GM18868 (cell line): ENCODE results near the gene KRTAP10-12.
"Not testable (repeated sequence)": the region's sequence is repeated elsewhere in the genome, so short reads cannot be mapped to it uniquely, and the experiment has no call there.

ENCODE experiments used
- ATAC-seq: cut with Tn5 transposase; IDR thresholded peaks from one replicate; pipeline ENCODE4 v1.9.1; 2021; ENCODE audit warnings: mild to moderate bottlenecking, moderate library complexity; ENCODE audit not compliant: unreplicated experiment

Gene KRTAP10-12, protein sequence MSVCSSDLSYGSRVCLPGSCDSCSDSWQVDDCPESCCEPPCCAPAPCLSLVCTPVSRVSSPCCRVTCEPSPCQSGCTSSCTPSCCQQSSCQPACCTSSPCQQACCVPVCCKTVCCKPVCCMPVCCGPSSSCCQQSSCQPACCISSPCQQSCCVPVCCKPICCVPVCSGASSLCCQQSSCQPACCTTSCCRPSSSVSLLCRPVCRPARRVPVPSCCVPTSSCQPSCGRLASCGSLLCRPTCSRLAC

DNA sequence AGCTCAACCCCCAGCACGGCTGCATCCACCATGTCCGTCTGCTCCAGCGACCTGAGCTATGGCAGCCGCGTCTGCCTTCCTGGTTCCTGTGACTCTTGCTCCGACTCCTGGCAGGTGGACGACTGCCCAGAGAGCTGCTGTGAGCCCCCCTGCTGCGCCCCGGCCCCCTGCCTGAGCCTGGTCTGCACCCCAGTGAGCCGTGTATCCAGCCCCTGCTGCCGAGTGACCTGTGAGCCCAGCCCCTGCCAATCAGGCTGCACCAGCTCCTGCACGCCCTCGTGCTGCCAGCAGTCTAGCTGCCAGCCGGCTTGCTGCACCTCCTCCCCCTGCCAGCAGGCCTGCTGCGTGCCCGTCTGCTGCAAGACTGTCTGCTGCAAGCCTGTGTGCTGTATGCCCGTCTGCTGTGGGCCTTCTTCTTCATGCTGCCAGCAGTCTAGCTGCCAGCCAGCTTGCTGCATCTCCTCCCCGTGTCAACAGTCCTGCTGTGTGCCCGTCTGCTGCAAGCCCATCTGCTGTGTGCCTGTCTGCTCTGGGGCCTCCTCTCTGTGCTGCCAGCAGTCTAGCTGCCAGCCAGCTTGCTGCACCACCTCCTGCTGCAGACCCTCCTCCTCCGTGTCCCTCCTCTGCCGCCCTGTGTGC lies at the start of gene KRTAP10-12:
KRTAP10-12 (plus strand) TSS at position 1 of the 639 bp plus-strand sequence; CDS start at position 31, 30 bp downstream.
- not testable (repeated sequence) for ATAC-seq

DNA sequence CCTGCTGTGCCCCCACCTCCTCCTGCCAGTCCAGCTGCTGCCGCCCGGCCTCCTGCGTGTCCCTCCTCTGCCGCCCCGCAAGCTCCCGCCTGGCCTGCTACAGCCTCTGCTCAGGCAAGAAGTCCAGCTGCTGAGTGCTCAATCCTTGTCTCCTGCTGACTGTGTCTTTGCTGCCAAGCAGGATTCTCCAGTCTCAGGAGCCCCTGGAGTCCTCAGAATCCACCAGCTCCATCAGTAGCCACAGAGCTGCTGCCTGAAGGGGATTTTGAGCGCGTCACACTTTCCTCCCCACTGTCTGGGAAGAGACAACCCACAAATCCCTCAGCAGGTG lies 49.8 kb upstream of the KRTAP10-12 start:
- ATAC-seq: no peak

DNA sequence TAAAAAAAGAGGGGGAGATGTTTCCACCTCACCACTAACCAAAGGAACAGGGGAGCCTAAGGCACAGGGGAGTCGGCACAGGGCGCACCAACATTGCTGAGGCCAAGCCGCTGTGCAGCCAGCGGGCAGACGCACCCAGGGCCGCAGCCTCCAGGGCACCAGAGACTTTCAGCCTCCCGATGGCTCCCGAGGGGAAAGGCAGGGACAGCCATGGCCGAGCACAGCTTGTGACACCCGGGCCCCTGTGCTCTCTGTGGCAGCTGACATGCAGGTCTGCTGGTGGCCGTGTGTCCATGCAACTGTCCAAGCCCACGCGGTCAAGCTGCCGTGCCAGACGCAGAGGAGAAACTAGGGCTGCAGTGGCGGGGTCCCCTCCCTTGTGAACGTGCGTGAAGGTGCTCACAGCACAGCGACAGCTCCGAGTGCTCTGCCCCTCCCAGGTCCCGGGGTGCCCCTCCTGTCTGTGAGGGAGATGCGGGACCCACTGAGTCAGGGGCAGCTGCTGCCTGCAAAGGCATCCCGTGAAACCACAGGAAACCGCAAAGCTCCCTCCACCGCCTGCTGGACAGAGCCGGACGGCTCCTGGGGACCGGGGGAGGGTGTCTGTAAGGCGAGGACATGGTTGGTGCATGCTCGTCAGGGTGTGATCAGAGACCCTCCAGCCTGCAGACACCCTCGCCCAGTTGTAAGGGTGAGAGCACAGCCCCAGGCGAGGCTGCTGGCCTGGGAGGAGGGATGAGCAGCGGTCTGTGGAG lies 48.2 kb upstream of the KRTAP10-12 start:
- no peak for ATAC-seq

DNA sequence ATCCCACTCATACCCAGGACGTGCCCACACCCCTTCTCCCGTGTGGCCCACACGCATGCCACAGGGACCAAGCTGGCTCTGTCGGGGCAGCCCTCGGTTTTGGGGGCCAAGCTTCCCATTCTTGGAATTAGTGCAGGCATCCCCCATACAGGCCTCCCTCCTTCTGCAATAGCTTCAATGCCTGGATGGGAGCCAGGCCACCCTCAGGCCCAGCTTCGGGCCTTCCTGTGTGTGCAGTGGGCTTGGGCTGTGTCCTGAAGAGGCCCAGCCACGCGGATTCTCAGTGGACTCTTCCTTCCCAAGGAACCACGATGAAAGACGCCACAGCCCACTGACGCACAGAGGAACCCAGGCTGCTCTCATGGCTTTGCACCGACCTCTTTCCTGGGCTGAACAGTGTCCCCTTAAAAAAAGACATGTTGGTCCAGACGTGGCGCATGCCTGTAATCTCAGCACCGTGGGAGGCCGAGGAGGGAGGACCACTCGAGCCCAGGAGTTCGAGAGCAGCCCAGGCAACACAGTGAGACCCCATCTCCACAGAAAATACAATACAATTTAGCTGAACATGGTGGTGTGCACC lies 47.4 kb upstream of the KRTAP10-12 start:
- ATAC-seq: no peak

DNA sequence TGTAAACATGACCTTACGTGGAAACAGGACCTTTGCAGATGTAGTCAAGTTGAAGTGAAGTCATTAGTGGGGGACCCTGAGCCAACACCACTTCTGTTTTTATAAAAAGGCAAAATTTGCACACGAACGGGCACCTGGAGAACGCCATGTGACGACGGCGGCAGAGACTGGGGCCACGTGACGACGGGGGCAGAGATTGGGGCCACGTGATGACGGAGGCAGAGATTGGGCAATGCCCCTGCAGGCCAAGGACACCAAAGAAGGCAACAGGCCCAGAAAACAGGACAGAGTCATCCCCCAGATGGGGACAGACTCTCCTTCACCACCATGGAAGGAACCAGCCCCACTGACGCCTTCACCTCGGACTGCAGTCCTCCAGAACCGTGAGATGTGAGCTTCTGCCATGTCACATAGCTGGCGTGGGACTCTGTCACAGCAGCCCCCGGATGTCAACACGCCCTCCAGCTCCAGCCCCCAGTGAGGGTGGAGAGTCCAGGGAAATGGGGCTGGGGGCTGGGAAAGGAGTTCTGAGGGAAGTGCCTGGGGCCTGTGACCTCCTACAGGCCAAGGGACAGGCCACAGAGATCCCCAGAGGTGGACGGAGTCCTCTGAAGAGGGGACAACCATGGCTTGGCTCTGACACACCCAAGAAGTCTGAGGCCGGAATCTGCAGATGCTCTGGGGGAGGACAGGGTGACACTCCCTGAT lies 46.6 kb upstream of the KRTAP10-12 start:
- ATAC-seq: no peak

DNA sequence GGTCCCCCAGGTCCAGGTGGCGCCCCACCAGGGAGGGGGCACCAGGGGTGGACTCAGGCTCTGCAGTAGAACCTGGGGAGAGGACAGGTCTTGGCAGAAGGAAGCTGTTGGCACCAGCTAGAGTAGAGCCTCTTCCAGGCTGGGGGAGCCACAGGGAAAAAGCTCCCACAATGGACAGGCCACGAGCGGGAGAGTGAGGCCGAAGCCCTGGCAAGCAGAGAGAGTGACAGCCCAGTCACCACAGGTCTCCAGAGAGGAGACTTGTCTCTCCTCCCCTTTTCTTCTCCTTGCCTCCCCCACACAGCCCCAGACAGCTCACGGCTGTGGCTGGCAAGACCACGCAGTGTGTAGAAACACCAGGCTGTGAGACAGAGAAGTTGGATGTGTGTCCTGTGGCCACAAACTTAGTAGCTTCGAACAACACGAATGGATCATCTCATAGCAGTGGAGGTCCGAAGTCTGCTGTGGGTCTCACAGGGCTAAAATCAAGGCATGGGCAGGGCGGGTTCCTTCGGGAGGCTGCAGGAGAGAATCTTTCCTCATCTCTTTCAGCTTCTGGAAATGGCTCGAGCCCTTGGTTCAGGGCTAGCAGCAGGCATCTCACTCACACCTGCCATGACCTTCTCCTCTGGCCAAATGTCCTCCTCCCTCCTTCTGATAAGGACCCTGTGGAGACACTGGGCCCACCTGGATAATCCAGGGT lies 45.8 kb upstream of the KRTAP10-12 start:
- no peak for ATAC-seq

DNA sequence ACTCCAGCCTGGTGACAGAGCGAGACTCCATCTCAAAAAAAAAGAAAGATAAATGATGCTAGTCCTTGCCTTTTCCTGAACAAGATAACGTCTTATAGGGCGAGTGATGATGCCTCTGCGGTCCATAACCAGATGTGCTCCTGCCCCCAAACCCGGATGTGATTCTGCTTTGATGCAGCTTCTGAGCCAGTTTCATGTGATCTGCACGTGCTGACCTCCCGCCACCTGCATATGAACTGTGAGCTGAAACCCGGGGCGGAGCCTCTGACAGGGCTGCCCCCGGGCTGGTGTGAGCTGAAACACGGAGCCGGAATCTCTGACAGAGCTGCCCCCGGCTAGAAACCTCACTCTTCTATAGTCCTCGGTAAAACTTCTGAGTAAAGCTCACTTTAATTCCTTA lies 43.8 kb upstream of the KRTAP10-12 start:
- ATAC-seq: no peak

DNA sequence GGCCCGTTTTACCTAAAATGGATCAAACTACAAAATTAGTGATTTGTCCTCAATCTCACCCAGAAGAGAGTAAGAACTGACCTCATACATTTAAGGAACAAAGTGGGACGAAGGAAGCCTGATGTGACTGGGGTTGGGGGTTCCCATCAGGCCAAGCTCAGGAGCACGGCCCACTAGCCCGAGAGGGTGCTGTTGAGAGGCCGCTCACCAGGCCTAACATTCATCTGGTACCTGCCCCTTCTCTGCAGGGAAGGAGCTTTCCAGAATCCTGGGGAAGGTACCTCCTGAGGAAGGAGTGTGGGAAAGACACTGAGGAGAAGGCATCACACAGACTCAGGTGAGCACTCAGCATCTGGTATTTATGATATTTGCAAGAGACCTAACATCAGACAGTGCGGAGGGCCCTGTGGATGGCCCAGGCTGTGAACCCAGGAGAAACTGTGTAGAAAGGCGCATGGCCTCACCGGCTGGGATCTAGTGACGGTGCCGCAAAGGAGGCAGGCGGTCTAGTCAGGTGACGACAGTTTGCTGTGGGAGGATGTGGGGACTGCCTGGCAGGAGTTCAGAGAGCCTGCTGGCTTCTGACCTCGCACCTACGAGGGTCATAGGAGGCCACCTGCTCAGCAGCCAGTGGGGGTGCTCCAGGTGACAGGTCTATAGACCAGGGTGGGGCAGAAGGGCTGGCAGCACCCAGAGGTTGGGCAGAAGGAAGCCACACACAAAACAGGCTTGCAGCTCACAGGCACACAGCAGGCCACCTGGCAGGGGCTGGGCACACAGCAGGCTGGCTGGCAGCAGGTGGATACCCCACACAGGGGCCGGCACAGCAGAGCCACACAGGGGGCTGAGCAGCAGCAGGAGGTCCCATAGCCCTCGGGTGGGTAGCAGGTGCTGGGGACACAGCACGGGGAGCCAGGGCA lies 43.1 kb upstream of the KRTAP10-12 start:
- ATAC-seq: no peak

DNA sequence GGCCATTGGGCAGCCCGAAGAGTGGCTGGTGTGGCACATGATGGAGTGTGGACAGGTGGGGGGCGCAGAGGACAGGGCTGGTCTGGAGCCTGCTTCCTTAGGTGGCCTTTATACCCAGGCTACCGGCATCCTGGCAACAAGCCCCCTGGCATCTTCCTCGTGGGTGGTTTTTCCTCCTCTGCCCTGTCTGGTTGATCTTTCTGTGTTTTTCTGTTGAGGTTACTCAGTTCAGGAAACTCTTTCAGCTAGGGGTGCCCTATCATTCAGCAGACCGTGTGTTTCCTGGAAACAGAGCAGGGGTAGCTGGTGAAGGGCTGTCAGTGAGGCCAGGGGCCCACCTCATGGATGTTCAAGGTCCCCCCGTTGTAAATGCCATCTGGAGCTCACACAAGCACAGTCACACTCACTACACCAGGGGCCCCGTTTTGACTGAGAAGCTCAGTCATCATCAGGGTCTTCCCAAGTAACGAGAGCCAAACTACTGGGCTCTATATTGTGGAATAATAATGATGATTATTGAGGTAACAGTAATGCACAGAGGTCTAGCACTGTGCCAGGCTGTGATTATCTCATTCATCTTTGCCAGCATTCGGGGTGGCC lies 42.3 kb upstream of the KRTAP10-12 start, which contains the start of gene KRTAP12-4:
KRTAP12-4 (minus strand) TSS at position 84 of the 600 bp plus-strand sequence; CDS start at position 39, 45 bp downstream.
- ATAC-seq: no peak

DNA sequence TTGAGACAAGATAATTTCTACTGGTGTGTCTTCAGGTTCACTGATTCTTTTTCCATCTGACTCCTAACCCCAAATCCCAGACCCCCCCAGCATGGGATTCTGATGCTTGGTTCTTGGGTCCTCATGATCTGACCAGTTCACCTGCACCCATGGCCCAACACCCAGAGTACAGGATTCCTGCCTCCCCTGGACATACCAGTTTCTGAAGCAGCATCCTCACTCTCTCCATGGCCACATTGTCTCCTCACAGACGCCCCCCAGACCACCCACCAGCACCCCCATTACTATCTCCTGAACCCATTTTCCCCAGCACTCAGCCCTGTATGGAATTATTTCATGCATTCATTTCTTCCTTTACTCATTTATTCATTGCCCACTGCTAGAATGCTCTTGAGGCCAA lies 40.1 kb upstream of the KRTAP10-12 start:
- no peak for ATAC-seq

DNA sequence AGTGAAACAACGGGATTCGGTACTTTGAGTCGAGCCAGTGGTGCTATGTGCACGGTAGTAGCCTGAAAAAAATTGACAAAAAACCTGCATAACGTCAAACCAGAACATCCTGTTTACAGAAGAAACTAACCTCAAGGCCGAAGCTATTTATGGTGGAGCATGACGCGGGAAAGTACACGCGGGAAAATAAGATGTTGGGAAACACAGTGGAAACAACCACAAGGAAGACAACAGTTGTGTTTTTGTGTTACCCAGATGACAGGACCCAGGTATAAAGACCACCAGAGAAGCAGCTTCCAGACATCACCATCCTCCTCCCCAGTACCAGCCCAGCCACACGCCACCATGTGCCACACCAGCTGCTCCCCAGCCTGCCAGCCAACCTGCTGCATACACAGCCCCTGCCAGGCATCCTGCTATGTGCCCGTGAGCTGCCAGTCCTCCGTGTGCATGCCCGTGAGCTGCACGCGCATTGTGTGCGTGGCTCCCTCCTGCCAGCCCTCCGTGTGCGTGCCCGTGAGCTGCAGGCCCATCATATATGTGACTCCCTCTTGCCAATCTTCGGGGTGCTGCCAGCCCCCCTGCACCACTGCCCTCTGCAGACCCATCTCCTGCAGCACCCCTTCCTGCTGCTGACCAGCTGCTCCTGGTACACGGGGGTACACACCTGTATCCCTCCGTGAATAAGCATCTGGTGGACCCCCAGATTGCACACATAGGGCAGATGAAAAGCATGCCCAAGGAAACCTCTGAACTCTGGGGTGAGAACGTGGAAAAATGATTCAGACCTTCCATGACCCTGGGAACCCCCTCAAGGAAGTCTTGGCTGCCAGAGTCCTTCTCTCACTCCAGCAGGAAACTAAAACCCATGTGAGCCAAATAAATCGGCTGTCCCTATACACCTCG lies 39.1 kb upstream of the KRTAP10-12 start, which contains the start of gene KRTAP12-3:
KRTAP12-3 (plus strand) TSS at position 298 of the 906 bp plus-strand sequence; CDS start at position 346, 48 bp downstream.
- no peak for ATAC-seq

DNA sequence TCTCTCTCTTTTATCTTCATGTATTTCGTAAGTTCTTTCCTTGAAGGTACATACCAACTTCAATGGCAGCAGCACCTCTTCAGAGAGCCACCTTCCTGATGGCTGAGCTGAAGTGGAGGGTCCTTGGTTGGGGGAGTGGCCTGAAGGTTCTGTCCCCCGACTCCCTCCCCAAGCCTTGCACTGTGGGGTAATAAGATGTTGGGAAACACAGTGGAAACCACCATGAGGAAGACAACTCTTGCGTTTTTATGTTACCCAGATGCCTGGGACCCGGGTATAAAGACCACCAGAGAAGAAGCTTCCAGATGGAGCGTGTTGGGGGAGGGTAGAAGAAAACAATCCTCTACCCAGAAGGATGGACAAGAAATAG lies 38.4 kb upstream of the KRTAP10-12 start:
- no peak for ATAC-seq

DNA sequence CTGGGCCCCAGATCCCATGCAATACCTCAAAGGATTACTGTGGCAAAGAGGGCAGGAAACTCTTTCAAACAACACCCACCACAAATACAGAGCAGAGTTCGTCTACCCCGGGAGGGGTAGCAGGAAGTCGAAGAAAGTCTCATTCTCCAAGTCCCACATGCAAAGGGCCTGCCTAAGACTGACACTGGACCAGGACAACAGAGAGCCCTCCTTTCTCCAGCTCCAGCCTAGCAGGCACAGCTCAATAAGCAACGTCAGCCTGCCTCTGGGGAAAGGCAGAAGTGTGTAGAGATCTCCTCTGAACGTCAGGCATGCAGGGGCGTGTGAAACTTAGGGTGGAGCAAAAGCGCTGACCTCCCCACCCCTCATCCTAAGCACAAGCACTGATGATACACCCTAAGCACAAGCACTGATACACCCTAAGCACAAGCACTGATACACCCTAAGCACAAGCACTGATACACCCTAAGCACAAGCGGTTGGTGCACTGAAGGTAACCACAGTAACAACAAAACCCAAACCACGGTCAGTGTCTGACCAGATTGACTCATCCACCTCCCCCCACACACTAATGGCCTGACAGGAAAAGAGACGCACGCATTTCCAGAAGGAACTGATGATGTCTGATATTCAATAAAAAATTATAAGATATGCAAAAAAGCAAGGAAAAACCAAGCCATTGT lies 37.9 kb upstream of the KRTAP10-12 start:
- no peak for ATAC-seq

DNA sequence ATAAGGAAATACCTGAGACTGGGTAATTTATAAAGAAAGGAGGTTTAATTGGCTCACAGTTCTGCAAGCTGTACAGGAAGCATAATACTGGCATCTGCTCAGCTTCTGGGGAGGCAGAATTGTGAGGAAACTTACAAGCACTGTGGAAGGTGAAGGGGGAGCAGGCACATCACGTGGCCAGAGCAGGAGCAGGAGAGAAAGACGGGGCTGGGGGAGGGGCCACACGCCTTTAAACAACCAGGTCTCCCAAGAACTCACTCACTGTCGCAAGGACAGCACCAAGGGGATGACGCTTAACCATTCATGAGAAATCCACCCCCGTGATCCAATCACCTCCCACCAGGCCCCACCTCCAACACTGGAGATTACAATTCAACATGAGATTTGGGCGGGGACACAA lies 35.4 kb upstream of the KRTAP10-12 start:
- ATAC-seq: not testable (repeated sequence)

DNA sequence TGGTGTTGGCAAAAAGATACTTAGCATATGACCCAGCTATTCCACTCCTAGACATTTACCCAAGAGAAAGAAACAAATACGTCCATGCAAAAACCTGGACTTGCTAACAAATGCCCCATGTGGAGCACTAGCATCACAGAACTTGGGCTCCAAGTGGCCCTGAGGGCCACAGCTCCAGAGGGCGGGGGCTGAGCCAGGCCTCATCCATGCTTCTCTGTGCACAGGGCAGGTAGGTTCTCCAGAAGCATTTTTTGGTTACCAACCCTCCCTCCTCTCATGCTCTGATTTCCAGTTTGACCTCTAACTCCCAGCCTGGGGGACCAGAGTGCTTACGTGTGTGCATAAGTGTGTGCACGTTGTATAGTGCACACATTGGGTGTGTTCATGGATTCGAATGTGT lies 32.3 kb upstream of the KRTAP10-12 start:
- ATAC-seq: no peak

DNA sequence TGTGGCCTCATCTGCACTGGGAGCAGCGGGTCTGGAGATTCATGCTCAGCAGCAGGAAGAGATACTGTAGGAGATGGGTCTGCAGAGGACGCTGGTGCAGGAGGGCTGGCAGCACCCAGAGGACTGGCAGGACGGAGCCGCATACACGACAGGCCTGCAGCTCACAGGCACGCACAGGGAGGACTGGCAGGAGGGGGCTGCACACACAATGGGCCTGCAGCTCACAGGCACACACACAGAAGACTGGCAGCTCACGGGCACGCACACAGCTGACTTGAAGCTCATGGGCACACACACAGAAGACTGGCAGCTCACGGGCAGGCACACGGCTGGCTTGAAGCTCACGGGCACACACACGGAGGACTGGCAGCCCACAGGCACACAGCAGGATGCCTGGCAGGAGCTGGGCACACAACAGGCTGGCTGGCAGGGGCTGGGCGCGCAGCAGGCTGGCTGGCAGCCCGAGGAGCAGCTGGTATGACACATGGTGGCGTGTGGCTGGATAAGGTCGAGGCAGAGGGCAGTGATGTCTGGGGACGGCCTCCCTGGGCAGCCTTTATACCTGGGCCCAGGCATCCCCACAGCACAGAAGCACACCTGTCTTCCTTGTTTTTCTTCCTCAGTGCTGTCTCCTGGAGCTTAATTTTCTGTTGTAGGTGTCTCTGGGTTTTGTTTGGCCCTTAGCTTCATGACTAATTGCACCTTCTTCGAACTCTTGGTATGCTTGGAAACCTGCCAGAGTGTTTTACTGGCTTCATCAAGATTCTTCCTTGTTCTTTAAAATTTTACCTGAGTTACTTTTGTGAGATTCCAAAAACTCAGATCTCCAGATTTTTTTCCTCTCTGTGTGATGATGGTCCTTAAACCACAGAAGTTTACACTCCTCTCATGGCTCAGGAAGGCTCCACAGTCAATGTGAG lies 30.3 kb upstream of the KRTAP10-12 start, which contains the start of gene KRTAP12-2:
KRTAP12-2 (minus strand) TSS at position 527 of the 920 bp plus-strand sequence; CDS start at position 486, 41 bp downstream.
- no peak for ATAC-seq
